Thoracic aorta endothelial cell (primary cell): Measurements from ENCODE around the gene LYPD1. TPM values are rescaled to one million over a fixed set of nuclear protein-coding genes. Genes with fewer than 3 reads are reported as not detected.

Experiments used
- total RNA-seq: library from RNA; depleted of rRNA; stranded (reverse); fragments of >200 nt; gene quantifications from 2 replicates; pipeline ENCODE4 v1.2.3, GENCODE V29; 2012

LYPD1 gene, protein sequence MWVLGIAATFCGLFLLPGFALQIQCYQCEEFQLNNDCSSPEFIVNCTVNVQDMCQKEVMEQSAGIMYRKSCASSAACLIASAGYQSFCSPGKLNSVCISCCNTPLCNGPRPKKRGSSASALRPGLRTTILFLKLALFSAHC
- total RNA-seq = 2.5 and 58.1 TPM in 2 replicates

DNA sequence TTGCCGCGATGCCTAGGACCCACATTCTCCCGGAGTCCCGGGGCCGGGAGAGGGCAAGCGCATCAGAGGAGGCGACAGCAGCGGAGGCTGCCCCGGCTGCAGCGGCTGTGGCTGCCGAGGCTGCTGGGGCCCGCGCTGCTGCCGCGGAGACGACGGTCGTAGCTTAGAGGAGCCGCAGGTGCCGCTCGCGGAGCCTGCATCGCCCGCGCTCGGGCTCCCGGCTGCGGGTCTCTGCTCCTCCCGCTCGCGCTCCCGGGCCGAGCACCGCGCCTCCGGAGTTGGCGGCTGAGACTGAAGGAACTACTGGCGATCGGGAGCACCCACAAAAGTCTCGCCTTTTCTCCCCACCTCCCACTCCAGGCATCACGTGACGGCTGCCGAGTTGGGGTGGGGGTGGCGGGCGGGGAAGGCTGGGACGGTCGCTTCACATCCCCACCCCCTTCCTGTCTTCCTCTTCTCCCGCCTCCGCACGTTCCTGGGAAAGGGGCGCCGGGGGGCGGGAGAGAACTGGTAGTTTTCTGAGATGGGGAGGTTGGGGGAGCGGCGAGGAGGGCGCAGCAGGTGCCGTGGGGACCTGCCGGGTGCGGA is at the start of gene LYPD1:
TSS of gene LYPD1 (minus strand) at position 298 of the 588 bp plus-strand sequence. CDS start at position 25, 273 bp downstream.

